ENCODE measurements around the gene LRRN2. TPM values are rescaled to one million over a fixed set of nuclear protein-coding genes. Genes with fewer than 3 reads are reported as not detected.

LRRN2 gene
- polyA plus RNA-seq, 1 donor, result 5.9 TPM

DNA sequence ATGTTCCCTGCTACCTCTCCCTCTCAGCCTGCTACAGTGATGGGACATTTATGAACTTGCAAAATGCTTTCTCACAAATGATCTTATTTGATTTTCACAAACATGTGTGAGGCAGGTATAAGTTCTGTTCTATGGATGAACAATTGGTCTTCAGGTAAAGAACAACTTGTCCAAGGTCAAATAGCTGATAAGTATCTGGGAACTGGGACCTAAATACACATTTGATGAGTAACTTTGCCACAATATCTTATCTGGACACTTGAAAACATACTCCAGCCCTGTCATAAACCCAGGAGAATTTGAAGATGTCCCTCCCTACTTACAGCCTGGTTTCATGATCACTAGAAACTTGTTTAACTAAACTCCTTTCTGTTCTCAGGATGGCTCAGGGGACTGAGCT is 23.0 kb downstream of the LRRN2 start:
- peaks cover 5% of the 10 kb centered on the region for H3K27me3 ChIP-seq (ENCODE audit: control insufficient read depth, insufficient read depth, low read length)
- no peak overlapping the region for H3K27ac ChIP-seq (ENCODE audit: low read length)
- H3K9me3 ChIP-seq (ENCODE audit: control insufficient read depth, low read depth, low read length), result no peaks in the 10 kb centered on the region
- no peaks in the 10 kb centered on the region for H3K4me1 ChIP-seq (ENCODE audit: control insufficient read depth, insufficient read depth, low read length)
- H3K4me3 ChIP-seq (ENCODE audit: low read length), result no peak overlapping the region
- no peaks in the 10 kb centered on the region for H3K36me3 ChIP-seq (ENCODE audit: control insufficient read depth, insufficient read depth, low read length)
- DNase-seq, result no peak

DNA sequence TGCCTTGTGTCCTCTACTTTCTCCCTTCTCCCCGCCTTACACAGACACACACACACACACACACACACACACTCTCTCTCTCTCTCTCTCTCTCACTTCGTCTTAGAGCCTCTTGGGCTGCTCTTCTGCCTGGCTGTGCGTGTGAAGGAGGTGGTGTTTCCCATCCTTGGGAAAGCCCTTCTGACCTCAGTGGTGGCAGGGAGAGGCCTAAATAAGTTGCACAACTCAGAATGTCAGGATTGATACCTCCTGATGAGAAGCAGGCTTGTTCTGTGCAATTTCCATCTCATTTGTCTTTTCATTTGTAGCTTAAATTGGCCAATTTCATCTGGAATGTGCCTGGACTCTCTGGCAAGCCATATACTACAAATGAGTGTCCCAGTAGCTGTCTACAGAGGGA is 25.0 kb downstream of the LRRN2 start:
- Histone ChIP-seq H3K4me3 (ENCODE audit: low read length) (no peak overlapping the region), H3K36me3 (ENCODE audit: control insufficient read depth, insufficient read depth, low read length) (no peaks in the 10 kb centered on the region), H3K27ac (ENCODE audit: low read length) (no peak overlapping the region), H3K9me3 (ENCODE audit: control insufficient read depth, low read depth, low read length) (no peaks in the 10 kb centered on the region), H3K27me3 (ENCODE audit: control insufficient read depth, insufficient read depth, low read length) (peaks cover 5% of the 10 kb centered on the region), H3K4me1 (ENCODE audit: control insufficient read depth, insufficient read depth, low read length) (no peaks in the 10 kb centered on the region)
- 86% methylated on average over 1 of the region's 3 CpGs for WGBS (ENCODE audit: insufficient coverage, low lambda C conversion rate)
- DNase-seq, result no peak

DNA sequence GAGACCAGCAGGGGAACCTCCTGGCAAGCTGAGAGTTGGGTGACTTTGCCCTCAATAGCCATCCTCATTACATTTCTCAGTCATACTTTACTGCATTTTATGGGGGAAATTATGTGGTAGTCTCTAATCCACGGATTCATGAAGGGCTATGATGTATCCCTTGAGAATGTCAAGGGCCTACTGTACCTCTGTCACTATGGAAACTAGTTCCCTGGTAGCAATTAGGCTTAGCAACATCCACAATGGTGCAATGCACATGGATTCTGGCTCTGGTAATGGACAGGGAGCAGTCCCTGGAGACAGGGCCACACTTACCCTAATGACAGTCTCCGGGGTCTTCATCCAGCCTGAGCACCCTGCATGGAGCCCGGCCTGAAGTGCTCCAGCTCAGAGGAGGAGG is 26.5 kb downstream of the LRRN2 start:
- Histone ChIP-seq H3K4me3 (ENCODE audit: low read length) (no peak overlapping the region), H3K4me1 (ENCODE audit: control insufficient read depth, insufficient read depth, low read length) (no peaks in the 10 kb centered on the region), H3K9me3 (ENCODE audit: control insufficient read depth, low read depth, low read length) (no peaks in the 10 kb centered on the region), H3K27me3 (ENCODE audit: control insufficient read depth, insufficient read depth, low read length) (peaks cover 4% of the 10 kb centered on the region), H3K27ac (ENCODE audit: low read length) (no peak overlapping the region), H3K36me3 (ENCODE audit: control insufficient read depth, insufficient read depth, low read length) (no peaks in the 10 kb centered on the region)
- no CpG with 5 or more reads among the region's 3 CpGs for WGBS (ENCODE audit: insufficient coverage, low lambda C conversion rate)
- no peak for DNase-seq

DNA sequence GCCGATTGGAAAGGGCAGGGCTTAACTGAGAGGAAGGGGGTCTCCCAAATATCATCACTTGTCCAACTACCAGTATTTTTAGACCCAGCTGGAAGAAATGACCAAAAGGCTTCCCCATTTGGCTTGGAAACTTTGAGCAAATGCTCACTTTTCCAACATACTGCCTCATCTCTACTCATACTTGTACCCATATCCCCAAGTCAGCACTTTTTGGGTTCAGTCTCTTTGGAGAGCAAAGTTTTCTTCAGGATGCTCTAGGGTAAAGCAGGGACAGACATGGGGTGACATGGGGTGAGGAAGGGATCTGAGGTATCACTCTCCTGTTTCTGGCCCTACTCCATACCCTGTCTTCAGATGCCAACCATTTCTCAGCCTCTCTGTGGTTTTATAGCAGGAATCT is 27.2 kb downstream of the LRRN2 start:
- Histone ChIP-seq H3K27me3 (ENCODE audit: control insufficient read depth, insufficient read depth, low read length) (peaks cover under 1% of the 10 kb centered on the region), H3K4me1 (ENCODE audit: control insufficient read depth, insufficient read depth, low read length) (no peaks in the 10 kb centered on the region), H3K9me3 (ENCODE audit: control insufficient read depth, low read depth, low read length) (no peaks in the 10 kb centered on the region), H3K4me3 (ENCODE audit: low read length) (no peak overlapping the region), H3K27ac (ENCODE audit: low read length) (no peak overlapping the region), H3K36me3 (ENCODE audit: control insufficient read depth, insufficient read depth, low read length) (no peaks in the 10 kb centered on the region)
- DNase-seq, result no peak
- WGBS (ENCODE audit: insufficient coverage, low lambda C conversion rate), result no CpG with 5 or more reads among the region's 1 CpG

DNA sequence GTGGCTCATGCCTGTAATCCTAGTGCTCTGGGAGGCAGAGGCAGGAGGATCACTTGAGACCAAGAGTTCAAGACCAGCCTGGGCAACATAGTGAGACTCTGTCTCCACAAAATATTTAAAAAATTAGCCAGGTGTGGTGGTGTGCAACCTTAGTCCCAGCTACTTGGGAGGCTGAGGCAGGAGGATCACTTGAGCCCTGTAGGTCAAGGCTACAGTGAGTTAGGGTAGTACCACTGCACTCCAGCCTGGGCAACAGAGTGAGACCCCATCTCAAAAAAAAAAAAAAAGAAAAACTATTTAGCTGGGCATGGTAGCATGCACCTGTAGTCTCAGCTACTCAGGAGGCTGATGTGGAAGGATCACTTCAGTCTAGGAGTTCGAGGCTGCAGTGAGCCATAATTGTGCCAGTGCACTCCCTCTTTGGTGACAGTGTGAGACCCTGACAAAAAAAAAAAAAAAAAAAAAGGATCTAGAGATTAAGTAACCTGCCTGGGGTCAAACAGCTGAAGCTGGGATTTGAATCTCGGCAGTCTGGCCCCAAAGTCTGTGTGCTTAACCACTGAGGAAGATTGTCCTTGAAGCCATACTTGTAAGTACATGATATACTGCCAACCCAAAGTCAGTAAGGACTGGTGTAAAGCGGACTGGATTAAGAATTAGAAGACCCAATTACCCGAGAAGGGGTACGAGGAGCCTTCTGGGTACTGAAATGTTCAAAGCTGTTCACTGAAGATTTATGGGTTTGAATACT is 31.8 kb downstream of the LRRN2 start:
- no peak overlapping the region for H3K4me3 ChIP-seq (ENCODE audit: low read length)
- no peak for DNase-seq
- H3K4me1 ChIP-seq (ENCODE audit: control insufficient read depth, insufficient read depth, low read length), result no peaks in the 10 kb centered on the region
- no peak overlapping the region for H3K27ac ChIP-seq (ENCODE audit: low read length)
- peaks cover 13% of the 10 kb centered on the region for H3K27me3 ChIP-seq (ENCODE audit: control insufficient read depth, insufficient read depth, low read length)
- WGBS (ENCODE audit: insufficient coverage, low lambda C conversion rate), result 100% methylated on average over 1 of the region's 5 CpGs
- H3K9me3 ChIP-seq (ENCODE audit: control insufficient read depth, low read depth, low read length), result no peaks in the 10 kb centered on the region
- no peaks in the 10 kb centered on the region for H3K36me3 ChIP-seq (ENCODE audit: control insufficient read depth, insufficient read depth, low read length)

DNA sequence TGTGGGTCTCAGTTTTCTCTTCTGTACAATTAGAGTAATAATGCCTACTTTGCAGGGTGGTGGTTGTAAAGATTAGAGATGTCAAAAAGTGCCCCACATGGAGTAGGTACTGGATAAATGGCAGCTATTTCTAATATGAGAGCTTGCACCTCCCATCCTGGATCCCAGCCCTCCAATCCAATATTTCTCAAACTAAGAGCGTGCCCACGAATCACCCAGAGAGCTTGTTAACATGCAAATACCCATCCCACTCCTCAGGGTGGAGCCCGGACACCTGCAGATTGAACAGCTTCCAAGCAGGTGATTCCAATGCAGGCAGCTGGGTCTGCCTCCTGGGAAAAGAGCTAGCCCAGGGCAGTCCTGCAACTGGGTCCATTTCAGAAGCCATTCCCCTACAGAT is 33.0 kb downstream of the LRRN2 start:
- WGBS (ENCODE audit: insufficient coverage, low lambda C conversion rate), result no CpG with 5 or more reads among the region's 3 CpGs
- Histone ChIP-seq H3K4me3 (ENCODE audit: low read length) (no peak overlapping the region), H3K27ac (ENCODE audit: low read length) (no peak overlapping the region)

DNA sequence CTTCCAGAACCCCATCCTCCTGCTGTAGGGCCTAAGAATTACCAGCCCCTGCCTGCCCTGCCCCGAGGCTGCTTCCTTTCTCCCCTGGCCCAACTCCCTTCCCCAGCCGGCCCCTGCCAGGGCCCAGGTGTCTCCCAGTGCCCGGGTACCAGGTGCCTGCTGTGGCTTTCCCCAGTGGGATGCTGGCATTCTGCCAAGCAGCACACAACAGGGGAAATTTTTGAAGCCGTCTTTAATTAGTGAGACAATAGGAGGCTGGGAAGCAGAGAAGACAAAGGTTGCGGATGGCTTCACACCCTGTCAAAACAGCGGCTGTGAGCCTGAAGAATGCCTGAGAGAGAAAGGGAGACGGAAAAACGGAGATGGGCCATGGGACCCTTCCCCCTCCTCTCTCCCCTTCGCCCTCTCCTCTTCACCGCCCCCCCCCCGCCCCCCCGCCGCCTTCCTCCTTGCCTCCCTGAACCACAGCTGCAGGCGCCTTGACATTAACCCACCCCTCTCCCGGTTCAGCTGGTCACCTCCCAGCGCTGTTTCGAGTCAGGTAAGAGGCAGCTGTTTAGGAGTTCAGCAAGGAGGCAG is 33.6 kb downstream of the LRRN2 start:
- H3K4me3 ChIP-seq (ENCODE audit: low read length), result no peak overlapping the region
- no peak for DNase-seq
- H3K4me1 ChIP-seq (ENCODE audit: control insufficient read depth, insufficient read depth, low read length), result no peaks in the 10 kb centered on the region
- no peaks in the 10 kb centered on the region for H3K36me3 ChIP-seq (ENCODE audit: control insufficient read depth, insufficient read depth, low read length)
- no peaks in the 10 kb centered on the region for H3K9me3 ChIP-seq (ENCODE audit: control insufficient read depth, low read depth, low read length)
- no CpG with 5 or more reads among the region's 17 CpGs for WGBS (ENCODE audit: insufficient coverage, low lambda C conversion rate)
- H3K27me3 ChIP-seq (ENCODE audit: control insufficient read depth, insufficient read depth, low read length), result peaks cover 13% of the 10 kb centered on the region
- H3K27ac ChIP-seq (ENCODE audit: low read length), result no peak overlapping the region

More for the DNA sequence above, 33.0 kb downstream of the LRRN2 start:
- H3K4me1 ChIP-seq (ENCODE audit: control insufficient read depth, insufficient read depth, low read length), result no peaks in the 10 kb centered on the region
- H3K27me3 ChIP-seq (ENCODE audit: control insufficient read depth, insufficient read depth, low read length), result peaks cover 13% of the 10 kb centered on the region
- no peak for DNase-seq
- H3K36me3 ChIP-seq (ENCODE audit: control insufficient read depth, insufficient read depth, low read length), result no peaks in the 10 kb centered on the region
- H3K9me3 ChIP-seq (ENCODE audit: control insufficient read depth, low read depth, low read length), result no peaks in the 10 kb centered on the region

DNA sequence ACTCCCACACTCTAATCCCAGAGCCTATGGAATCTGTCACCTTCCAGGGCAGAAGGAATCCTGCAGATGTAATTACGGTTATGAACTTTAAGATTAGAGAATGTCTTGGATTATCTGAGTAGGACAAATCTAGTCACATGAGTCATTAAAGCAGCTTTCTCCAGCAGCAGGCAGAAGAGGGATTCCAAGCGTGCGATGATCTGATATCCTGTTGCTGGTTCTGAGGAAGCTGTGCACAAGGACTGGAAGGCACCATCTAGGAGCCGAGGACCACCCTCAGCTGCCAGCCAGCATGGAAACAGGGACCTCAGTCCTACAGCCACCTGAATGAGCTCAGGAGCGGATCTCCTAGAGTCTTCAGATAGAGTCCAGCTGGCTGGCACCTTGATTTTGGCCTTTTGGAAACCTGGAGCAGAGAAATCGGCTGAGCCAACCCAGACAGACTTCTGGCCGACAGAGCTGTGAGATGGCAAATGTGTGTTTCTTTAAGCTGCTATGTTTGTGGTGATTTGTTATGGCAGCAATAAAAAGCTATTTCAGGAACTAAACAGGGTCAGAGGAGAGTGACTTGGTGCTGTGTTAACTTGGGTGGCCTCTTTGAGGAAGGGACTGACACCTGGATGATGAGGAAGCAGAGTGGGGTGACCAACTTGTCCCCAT is 34.5 kb downstream of the LRRN2 start:
- Histone ChIP-seq H3K27ac (ENCODE audit: low read length) (no peak overlapping the region), H3K36me3 (ENCODE audit: control insufficient read depth, insufficient read depth, low read length) (no peaks in the 10 kb centered on the region), H3K9me3 (ENCODE audit: control insufficient read depth, low read depth, low read length) (no peaks in the 10 kb centered on the region), H3K4me1 (ENCODE audit: control insufficient read depth, insufficient read depth, low read length) (no peaks in the 10 kb centered on the region), H3K4me3 (ENCODE audit: low read length) (no peak overlapping the region), H3K27me3 (ENCODE audit: control insufficient read depth, insufficient read depth, low read length) (peaks cover 13% of the 10 kb centered on the region)
- DNase-seq, result no peak
- no CpG with 5 or more reads among the region's 7 CpGs for WGBS (ENCODE audit: insufficient coverage, low lambda C conversion rate)

DNA sequence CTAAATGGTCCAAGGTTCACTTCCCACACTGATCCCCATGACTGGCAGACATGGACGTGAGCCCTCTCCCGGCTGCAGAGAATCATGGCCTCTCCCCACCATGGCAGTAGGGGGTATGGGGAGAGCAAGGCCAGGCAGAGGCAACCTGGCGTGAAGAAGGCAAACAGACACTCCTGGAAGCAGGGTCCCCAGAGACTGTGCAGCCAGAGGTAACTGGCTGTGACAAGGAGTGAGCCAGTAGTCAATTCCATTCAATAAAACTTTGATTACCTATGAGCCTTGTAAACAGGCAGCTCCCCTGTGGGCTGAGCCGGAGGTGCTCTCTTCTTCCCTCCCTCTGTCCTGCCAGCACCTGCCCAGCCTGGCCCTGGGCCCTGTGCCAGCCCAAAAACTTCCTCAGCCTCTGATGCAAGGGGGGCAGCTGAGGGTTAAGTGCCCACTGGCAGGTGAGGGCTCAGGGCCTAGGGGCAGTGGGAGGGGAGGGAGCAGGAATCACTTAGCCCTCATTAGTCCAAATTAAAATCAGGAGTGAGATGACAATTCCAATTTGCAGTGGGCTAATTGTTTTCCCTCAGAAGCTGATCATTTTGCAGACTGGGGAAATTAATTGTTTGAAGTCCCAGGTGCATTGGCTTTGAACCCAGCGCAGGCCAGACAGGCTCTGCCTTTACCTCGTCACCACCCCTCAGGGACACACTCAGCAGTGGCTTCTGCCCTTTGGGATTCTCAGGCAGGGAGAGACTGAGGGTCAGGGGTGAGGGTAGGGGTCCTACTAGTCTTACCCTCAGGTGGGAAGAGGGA is 35.6 kb downstream of the LRRN2 start:
- Histone ChIP-seq H3K27me3 (ENCODE audit: control insufficient read depth, insufficient read depth, low read length) (peaks cover 13% of the 10 kb centered on the region), H3K36me3 (ENCODE audit: control insufficient read depth, insufficient read depth, low read length) (no peaks in the 10 kb centered on the region), H3K4me3 (ENCODE audit: low read length) (no peak overlapping the region), H3K4me1 (ENCODE audit: control insufficient read depth, insufficient read depth, low read length) (no peaks in the 10 kb centered on the region), H3K27ac (ENCODE audit: low read length) (no peak overlapping the region), H3K9me3 (ENCODE audit: control insufficient read depth, low read depth, low read length) (no peaks in the 10 kb centered on the region)
- DNase-seq, result no peak
- no CpG with 5 or more reads among the region's 6 CpGs for WGBS (ENCODE audit: insufficient coverage, low lambda C conversion rate)

DNA sequence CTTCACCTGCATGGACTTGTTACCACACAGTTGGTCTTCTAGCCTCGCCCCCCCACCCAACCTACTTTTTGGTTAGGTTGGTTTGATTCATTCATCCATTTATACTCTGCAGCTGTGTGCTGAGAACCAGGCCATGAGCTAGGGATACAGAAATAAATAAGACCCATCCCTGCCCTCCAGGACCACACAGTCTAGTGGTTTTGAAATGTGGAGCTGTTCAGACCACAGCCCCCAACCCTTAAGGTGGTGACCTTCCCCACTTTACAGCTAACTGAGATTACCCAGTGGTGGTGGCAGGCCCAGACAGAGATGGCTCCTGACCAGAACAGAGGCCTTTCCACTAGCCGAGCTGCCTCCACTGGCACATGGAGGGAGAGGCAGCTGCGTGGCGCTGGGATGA is 37.0 kb downstream of the LRRN2 start:
- no peak overlapping the region for H3K27ac ChIP-seq (ENCODE audit: low read length)
- H3K4me3 ChIP-seq (ENCODE audit: low read length), result no peak overlapping the region
- no peak for DNase-seq
- H3K4me1 ChIP-seq (ENCODE audit: control insufficient read depth, insufficient read depth, low read length), result no peaks in the 10 kb centered on the region
- WGBS (ENCODE audit: insufficient coverage, low lambda C conversion rate), result no CpG with 5 or more reads among the region's 4 CpGs
- no peaks in the 10 kb centered on the region for H3K9me3 ChIP-seq (ENCODE audit: control insufficient read depth, low read depth, low read length)
- no peaks in the 10 kb centered on the region for H3K36me3 ChIP-seq (ENCODE audit: control insufficient read depth, insufficient read depth, low read length)
- H3K27me3 ChIP-seq (ENCODE audit: control insufficient read depth, insufficient read depth, low read length), result peaks cover 18% of the 10 kb centered on the region
